T-helper 17 cell (primary cell): Measurements from ENCODE around the gene FANCD2. TPM values are rescaled to one million over a fixed set of nuclear protein-coding genes. Genes with fewer than 3 reads are reported as not detected.

Source experiments
- ATAC-seq: fragments of 150-1000 bp; cut with Tn5 transposase; 2 replicates; pipeline ENCODE4 v1.10.0; 2021; ENCODE audit warnings: mild to moderate bottlenecking, moderate library complexity
- DNase-seq, 3 donors: peaks; one replicate each; pipeline versions ENCODE4 v3.0.0 to v3.0.0-alpha.2; 2020 to 2021
- H3K9me3 ChIP-seq: one replicate; pipeline ENCODE4 v1.7.0; 2013; ENCODE audit warnings: low read length, mild to moderate bottlenecking; ENCODE audit not compliant: control insufficient read depth, poor library complexity, severe bottlenecking
- H3K27ac Mint-ChIP-seq: one replicate; pipeline ENCODE4 v1.8.0; 2022; ENCODE audit warnings: mild to moderate bottlenecking, moderate library complexity, mixed read lengths
- H3K27me3 Mint-ChIP-seq: one replicate; pipeline ENCODE4 v1.8.0; 2022; ENCODE audit warnings: mixed read lengths
- H3K36me3 Mint-ChIP-seq: one replicate; pipeline ENCODE4 v1.8.0; 2022; ENCODE audit warnings: low read depth, mixed read lengths
- H3K4me1 Mint-ChIP-seq: one replicate; pipeline ENCODE4 v1.8.0; 2022; ENCODE audit warnings: mild to moderate bottlenecking, mixed read lengths
- H3K4me3 Mint-ChIP-seq: one replicate; pipeline ENCODE4 v1.8.0; 2022; ENCODE audit warnings: mild to moderate bottlenecking, moderate library complexity, mixed read lengths
- total RNA-seq, 4 donors: library from RNA in 2 of 4; stranded (reverse) in 2 of 4; gene quantifications; one replicate each; pipeline ENCODE4 v1.2.3 and lab custom pipeline; 2022 to 2026

FANCD2 gene
- 10 to 100 TPM; 16.6 to 20.0 TPM for total RNA-seq
- total RNA-seq (lab: John Stamatoyannopoulos, UW) = 35.8 to 47.0 reads per million in 2 donors

DNA sequence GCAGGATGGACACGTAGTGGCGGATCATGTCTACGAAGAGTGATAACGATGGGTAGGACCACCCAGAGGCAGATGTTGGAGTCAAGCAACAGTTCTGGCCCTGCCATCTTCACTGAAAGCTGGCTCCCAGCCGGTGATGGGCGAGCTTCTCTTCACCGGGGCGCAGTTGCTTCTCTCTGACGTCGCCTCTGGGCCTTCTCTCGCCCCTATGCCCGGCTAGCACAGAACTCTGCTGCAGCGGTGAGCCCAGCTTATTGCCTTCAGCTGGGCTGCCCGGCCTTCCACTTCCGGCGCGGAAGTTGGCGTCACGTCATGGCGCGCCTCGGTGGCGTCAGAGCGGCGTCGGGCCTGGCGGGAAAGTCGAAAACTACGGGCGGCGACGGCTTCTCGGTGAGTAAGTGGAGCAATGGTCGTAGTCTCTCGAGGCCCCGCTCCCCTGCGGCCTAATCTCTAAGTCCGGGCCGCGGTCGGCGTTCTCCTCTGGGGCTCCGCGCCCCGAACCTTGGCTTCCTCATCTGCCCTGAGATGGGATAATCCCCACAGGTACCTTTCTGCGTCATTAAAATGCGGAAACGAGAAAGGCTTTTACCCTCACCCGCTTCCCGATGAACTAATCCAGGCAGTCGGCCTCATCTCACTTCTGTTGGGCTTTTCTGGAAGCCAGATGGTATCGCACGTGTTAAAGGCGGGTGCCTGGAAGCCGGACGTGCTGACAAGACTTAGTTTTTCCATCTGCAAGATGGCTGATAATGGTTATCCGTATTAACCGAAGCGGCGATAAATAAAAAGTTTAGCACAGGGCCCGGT, at the start of gene FANCD2:
Gene FANCD2 (plus strand): TSS at position 354 of the 807 bp plus-strand sequence. CDS start 2,221 bp downstream, outside the sequence.
- no peaks in the 10 kb centered on the region for H3K9me3 ChIP-seq
- peak; percentile 94 for ATAC-seq
- no peaks in the 10 kb centered on the region for H3K27me3 Mint-ChIP-seq
- H3K4me3 Mint-ChIP-seq = peak within 1 kb of the TSS; percentile 93
- H3K27ac Mint-ChIP-seq = peak within 1 kb of the TSS; percentile 95
- peaks cover 9% of the 10 kb centered on the region for H3K4me1 Mint-ChIP-seq
- peak; percentile 82 to 95 (median 83) for DNase-seq
- peaks cover 7% of the 10 kb centered on the region for H3K36me3 Mint-ChIP-seq

DNA sequence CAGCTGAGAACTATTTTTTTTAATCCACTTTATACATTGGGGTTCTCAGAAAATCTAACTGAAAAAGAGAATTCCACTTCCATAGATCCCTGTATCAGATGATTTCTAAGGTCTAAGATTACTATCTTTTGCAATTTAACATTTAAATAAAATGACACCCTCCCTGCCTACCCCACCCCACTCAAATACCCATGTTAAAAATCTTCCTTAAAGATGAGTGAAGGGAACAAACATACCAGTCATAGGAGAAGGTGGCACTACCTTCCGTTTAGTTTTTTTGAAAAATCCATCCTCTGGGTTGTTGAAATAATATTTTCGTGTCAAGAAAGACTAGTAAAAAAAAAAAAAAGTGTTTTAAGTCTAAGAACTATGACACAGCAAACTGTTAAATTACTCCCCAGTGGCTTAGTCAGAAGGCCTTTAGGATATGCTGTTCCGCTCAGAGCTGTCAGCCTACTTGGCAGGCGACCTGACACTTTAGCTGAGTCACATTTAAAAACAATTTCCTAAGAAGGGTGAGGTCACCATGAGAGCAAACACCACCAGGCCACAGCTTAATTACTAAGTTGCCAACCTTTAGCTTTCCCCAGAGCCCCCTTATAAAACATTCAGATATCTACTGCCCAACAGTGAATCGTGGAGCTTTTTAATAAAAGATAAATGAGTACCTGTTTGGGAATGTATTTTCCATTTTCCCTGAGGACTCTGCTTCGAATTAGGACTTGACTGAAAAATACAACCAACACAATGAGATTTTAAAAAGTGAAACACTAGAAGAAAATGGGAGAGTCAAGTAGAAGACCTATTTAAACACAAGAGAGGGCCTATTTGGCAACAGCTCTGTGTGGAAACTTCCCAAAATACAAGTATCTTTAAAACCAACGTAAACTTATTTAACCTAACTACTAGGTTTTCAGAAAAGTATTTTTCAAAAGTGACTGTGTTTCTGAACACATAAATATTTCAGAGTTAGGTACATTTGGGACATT, 49.2 kb upstream of the FANCD2 start:
- no peak for ATAC-seq
- DNase-seq = no peak

DNA sequence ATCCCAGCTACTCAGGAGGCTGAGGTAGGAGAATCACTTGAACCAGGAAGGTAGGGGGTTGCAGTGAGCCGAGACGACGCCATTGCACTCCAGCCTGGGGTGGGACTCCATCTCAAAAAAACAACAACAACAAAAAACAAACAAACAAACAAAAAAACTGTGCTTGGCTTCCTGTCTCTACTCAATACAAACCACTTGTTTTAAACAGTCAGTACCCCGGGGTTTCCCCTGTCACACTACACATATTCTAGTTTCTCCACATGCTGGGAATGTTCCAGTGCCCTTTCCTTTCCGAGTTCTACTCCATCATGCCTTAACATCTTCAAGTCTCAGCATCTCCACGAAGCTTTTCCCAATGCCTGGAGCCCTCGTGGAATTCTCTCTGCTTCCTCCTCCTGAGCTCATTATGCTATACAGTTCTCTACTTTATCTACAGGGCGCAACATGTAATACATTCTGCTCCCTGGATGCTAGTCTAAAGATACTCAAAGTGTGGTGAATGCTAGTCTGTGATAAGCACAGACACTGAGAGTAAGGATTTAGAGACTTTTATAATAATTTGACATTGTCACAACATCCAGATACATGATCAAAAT, 47.4 kb upstream of the FANCD2 start:
- H3K9me3 ChIP-seq = no peaks in the 10 kb centered on the region
- Mint-ChIP-seq H3K36me3 (peaks cover 5% of the 10 kb centered on the region), H3K4me1 (peaks cover 10% of the 10 kb centered on the region), H3K27me3 (no peaks in the 10 kb centered on the region), H3K4me3 (no peak overlapping the region), H3K27ac (peak overlapping the region; percentile 51)
- ATAC-seq (no peak), DNase-seq (no peak)

More for the DNA sequence above, 49.2 kb upstream of the FANCD2 start:
- H3K9me3 ChIP-seq = no peaks in the 10 kb centered on the region
- peaks cover 10% of the 10 kb centered on the region for H3K4me1 Mint-ChIP-seq
- H3K4me3 Mint-ChIP-seq = no peak overlapping the region
- H3K36me3 Mint-ChIP-seq = peaks cover 5% of the 10 kb centered on the region
- no peaks in the 10 kb centered on the region for H3K27me3 Mint-ChIP-seq
- H3K27ac Mint-ChIP-seq = no peak overlapping the region

DNA sequence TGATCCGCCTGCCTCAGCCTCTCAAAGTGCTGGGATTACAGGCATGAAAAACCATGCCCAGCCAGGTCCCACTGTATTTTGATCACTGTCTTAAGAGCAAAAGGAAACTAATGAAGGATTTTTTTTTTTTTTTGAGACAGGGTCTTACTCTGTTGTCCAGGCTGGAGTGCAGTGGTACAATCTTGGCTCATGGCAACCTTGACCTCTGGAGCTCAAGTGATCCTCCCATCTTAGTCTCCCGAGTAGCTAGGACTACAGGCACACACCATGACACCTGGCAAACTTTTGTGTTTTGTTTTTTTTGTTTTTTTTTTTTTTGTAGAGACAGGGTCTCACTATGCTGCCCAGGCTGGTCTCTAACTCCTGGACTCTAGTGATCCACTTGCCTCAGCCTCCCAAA, 46.0 kb upstream of the FANCD2 start:
- Mint-ChIP-seq H3K27ac (no peak overlapping the region), H3K4me3 (no peak overlapping the region), H3K36me3 (peaks cover 5% of the 10 kb centered on the region), H3K27me3 (no peaks in the 10 kb centered on the region), H3K4me1 (peaks cover 10% of the 10 kb centered on the region)
- DNase-seq (no peak), ATAC-seq (no peak)
- H3K9me3 ChIP-seq = no peaks in the 10 kb centered on the region

DNA sequence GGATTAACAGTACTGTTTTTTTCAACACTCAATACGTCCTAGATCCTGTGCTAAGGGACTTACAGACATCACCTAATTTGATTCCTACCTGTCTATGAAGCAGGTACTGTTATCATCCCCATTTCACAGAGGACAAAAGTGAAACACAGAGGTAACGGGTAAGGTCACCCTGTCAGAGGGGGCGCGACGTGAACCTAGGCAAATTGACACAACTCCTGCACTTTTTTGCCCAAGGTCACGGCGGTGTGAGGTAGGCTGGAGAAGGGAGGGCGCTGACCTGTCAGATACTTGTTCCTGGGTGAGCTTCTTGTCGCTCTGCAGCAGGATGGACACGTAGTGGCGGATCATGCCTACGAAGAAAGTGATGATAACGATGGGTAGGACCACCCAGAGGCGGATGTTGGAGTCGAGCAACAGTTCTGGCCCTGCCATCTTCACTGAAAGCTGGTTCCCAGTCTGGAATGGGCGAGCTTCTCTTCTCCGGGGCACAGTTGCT, 40.0 kb upstream of the FANCD2 start:
- H3K27ac Mint-ChIP-seq = peak overlapping the region; percentile 99
- no peaks in the 10 kb centered on the region for H3K9me3 ChIP-seq
- peaks cover 12% of the 10 kb centered on the region for H3K4me1 Mint-ChIP-seq
- no peak for DNase-seq
- H3K27me3 Mint-ChIP-seq = no peaks in the 10 kb centered on the region
- H3K36me3 Mint-ChIP-seq = peaks cover 2% of the 10 kb centered on the region
- ATAC-seq = peak; percentile 42
- peak overlapping the region; percentile 95 for H3K4me3 Mint-ChIP-seq

DNA sequence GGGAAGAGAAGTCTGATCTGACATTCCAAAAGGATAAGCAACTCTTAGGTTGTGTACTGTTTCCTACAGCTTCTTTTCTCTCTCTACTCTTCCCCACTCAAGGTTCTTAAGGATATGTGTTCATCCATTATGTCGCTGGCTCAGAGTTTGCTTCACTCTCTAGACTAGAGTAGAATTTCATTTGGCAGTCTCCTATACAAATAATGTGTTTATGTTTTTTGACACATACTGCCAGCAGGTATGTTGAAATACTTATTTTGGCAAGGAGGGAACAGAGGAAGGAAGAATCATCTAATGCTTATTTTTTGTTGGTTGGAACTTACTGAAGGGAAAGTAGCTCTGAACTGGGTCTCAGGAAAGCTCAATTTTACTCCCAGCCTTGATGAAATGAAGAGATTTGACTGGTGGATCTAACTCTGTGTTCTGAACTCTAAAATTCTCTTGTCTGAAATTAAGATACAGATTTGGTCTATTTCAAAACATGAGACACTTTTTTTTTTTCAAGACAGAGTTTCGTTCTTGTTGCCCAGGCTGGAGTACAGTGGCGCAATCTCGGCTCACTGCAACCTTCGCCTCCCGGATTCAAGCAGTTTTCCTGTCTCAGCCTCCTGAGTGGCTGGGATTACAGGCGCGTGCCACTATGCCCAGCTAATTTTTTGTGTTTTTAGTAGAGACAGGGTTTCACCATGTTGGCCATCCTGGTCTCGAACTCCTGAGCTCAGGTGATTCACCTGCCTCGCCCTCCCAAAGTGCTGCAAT, 32.0 kb upstream of the FANCD2 start:
- Mint-ChIP-seq H3K27ac (no peak overlapping the region), H3K4me3 (no peak overlapping the region), H3K27me3 (no peaks in the 10 kb centered on the region), H3K4me1 (no peaks in the 10 kb centered on the region), H3K36me3 (no peaks in the 10 kb centered on the region)
- ATAC-seq (no peak), DNase-seq (no peak)
- H3K9me3 ChIP-seq = no peaks in the 10 kb centered on the region

DNA sequence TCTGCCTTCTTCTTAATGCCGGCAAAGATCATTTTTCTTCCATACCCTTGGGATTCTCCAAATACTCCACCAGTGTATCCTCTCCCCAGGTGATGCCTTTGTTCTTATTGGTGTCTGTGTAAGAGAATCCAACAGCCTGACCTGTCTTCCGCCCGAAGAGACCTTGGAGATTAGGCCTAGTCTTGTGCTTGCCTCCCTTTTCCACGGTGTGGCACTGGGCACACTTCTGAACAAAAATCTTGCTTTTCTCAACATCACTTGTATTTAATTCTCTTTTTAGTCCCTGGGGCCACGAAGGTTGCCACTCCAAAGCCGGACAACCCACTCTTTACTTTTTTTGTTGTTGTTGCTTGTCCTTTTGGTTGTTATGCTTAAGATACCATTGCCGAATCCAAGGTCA, 25.6 kb upstream of the FANCD2 start:
- no peaks in the 10 kb centered on the region for H3K9me3 ChIP-seq
- Mint-ChIP-seq H3K27ac (no peak overlapping the region), H3K36me3 (no peaks in the 10 kb centered on the region), H3K27me3 (no peaks in the 10 kb centered on the region), H3K4me3 (no peak overlapping the region), H3K4me1 (peaks cover 2% of the 10 kb centered on the region)
- DNase-seq (no peak), ATAC-seq (no peak)

DNA sequence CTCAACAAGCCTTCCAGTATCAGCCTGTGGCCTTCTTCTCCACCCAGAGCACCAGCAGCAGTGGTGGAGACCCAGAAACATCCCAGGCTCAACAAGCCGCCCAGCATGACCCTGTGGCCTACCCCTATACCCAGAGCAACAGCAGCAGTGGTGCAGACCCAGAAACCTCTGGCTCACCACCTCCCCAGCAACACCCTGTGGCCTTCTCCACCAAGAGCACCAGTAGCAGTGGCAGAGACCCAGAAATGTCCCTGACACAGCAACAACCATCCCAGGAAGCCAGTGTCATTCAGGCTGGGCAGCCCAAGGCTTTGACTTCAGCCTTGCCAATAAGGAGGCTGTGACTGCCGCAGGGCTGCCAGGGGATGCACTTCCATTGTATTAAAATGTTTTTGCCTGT, 23.3 kb upstream of the FANCD2 start:
- Mint-ChIP-seq H3K4me3 (no peak overlapping the region), H3K27me3 (no peaks in the 10 kb centered on the region), H3K27ac (no peak overlapping the region), H3K36me3 (no peaks in the 10 kb centered on the region), H3K4me1 (peaks cover 2% of the 10 kb centered on the region)
- DNase-seq (no peak), ATAC-seq (no peak)
- no peaks in the 10 kb centered on the region for H3K9me3 ChIP-seq

DNA sequence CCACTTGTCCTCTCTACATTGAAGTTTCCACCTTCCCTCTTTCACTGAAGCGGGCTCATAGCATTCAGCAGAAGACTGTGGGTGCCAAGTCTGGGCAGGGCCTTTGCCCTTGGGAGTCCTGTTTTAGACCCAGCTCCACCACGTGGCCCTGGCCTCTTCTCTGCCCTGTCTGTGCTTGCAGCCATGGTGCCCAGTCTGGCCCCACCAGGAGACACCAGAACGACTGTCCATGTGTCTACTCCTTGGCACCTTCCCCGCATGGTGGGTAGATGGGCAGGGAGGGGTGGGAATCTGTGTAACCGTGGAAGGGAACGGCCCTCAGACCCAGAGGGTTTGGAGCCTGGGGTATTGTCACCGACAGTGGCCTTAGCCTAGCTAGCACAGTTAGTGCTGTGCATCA, 21.7 kb upstream of the FANCD2 start:
- no peaks in the 10 kb centered on the region for H3K9me3 ChIP-seq
- Mint-ChIP-seq H3K4me3 (no peak overlapping the region), H3K4me1 (peaks cover 6% of the 10 kb centered on the region), H3K27ac (no peak overlapping the region), H3K36me3 (no peaks in the 10 kb centered on the region), H3K27me3 (no peaks in the 10 kb centered on the region)
- ATAC-seq (no peak), DNase-seq (no peak)

DNA sequence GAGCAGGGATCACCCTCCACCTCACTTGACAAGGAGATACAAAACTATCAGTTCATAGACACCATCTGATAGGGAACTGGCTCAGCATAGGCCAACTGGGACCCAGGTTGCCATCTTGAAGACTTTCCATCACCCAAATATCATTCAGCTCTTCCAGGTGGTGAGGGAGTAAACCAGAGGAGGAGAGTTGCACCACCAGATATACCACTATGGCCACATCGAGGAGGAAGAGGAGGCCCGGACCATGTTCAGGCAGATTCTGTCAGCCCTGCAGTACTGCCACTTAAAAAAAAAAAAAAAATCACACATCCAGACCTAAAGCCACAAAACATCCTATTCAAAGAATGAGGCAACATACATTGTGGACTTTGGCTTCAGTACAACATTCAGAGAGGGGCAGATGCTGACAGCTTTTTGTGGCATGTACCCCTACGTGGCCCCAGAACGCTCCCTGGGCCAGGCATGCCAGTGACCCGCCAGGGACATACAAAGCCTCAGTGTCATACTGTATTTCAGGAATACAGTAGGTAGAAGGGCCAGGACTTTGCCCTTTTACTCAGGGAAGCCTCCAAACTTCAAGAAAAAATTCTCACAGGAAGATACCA, 21.2 kb upstream of the FANCD2 start:
- H3K36me3 Mint-ChIP-seq = no peaks in the 10 kb centered on the region
- H3K4me3 Mint-ChIP-seq = no peak overlapping the region
- H3K27ac Mint-ChIP-seq = no peak overlapping the region
- peaks cover 2% of the 10 kb centered on the region for H3K27me3 Mint-ChIP-seq
- DNase-seq = no peak
- ATAC-seq = no peak
- H3K9me3 ChIP-seq = no peaks in the 10 kb centered on the region
- peaks cover 7% of the 10 kb centered on the region for H3K4me1 Mint-ChIP-seq

DNA sequence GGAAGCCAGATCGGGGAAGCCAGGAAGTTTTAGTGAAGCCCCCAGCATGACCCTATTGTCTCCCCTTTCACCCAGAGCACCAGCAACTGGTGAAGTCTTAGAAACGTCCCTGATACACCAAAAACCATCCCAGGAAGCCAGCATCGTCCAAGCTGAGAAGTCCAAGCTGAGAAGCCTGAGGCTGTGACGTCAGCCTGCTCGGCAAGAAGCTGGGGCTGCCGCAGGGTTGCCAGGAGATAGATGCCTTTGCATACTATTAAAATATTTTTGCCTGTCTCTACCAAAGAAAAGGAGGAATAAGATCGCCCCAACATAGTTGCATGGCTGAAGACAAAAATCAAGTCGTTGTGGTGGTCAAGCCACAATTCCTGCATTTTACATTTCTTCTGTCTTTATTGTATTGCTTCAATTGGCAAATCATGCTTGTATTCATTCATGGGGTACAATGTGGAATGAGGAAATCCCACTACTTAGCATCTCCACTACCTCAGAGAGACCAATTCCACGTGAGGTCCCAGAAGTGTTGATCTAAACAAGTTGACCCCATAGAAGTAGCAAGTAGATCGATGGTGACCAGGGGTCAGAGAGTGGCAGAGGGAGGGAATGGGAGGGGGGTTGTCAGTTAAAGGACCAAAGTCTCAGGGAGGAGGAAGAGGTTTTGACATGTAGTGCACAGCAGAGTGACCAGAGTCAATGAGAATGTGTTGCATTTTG, 20.0 kb upstream of the FANCD2 start:
- Mint-ChIP-seq H3K27ac (no peak overlapping the region), H3K4me3 (peak overlapping the region; percentile 31), H3K27me3 (peaks cover 7% of the 10 kb centered on the region), H3K36me3 (no peaks in the 10 kb centered on the region), H3K4me1 (peaks cover 12% of the 10 kb centered on the region)
- no peak for ATAC-seq
- no peaks in the 10 kb centered on the region for H3K9me3 ChIP-seq
- DNase-seq = no peak

DNA sequence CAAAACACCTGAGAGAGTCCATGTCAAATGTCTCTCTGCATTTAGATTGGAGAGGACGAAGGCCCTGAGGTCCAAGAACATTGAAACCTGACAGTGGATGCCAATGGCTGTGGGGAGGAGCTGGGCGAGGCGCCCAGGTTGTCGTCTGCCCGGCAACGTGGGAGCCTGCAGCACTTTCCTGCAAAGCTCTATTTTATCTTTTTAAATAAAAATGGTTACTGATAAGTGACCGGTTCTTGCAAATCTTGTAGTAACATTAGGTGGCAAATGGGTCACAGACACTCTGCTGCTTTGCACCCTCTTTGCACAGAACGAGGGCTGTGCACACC, 19.5 kb upstream of the FANCD2 start:
- Mint-ChIP-seq H3K4me3 (peak overlapping the region; percentile 31), H3K4me1 (peaks cover 12% of the 10 kb centered on the region), H3K27me3 (peaks cover 7% of the 10 kb centered on the region), H3K36me3 (no peaks in the 10 kb centered on the region), H3K27ac (no peak overlapping the region)
- DNase-seq (no peak), ATAC-seq (no peak)
- no peaks in the 10 kb centered on the region for H3K9me3 ChIP-seq
